AG04449 (cell line): ENCODE measurements around the gene CAMSAP1.

Experiments
- CTCF ChIA-PET: fragments of 350-600 bp; formaldehyde crosslinking; extraction: SDS; loops from one replicate; lab custom pipeline; 2021; ENCODE audit warnings: antibody characterized with exemption; lab: Yijun Ruan, JAX
- POLR2A ChIA-PET: fragments of 400-600, 350-600 bp; formaldehyde crosslinking; extraction: SDS; loops from one replicate; lab custom pipeline; 2020; ENCODE audit warnings: antibody characterized with exemption, inconsistent platforms; lab: Yijun Ruan, JAX
- DNase-seq: peaks from one replicate; pipeline ENCODE4 v3.0.0-alpha.2; 2010; ENCODE audit warnings: low read depth, low spot score
- H3K4me3 ChIP-seq: 2 replicates; pipeline ENCODE4 v1.5.1; 2011; ENCODE audit warnings: low read depth, mild to moderate bottlenecking, control low read depth, low read length
- CTCF ChIP-seq: IDR thresholded peaks from one replicate; pipeline ENCODE4 v1.5.1; 2011; ENCODE audit warnings: mild to moderate bottlenecking, moderate library complexity, low read length, control low read depth, inconsistent platforms; ENCODE audit not compliant: insufficient read depth; ENCODE audit errors: missing control alignments

Gene CAMSAP1

DNA sequence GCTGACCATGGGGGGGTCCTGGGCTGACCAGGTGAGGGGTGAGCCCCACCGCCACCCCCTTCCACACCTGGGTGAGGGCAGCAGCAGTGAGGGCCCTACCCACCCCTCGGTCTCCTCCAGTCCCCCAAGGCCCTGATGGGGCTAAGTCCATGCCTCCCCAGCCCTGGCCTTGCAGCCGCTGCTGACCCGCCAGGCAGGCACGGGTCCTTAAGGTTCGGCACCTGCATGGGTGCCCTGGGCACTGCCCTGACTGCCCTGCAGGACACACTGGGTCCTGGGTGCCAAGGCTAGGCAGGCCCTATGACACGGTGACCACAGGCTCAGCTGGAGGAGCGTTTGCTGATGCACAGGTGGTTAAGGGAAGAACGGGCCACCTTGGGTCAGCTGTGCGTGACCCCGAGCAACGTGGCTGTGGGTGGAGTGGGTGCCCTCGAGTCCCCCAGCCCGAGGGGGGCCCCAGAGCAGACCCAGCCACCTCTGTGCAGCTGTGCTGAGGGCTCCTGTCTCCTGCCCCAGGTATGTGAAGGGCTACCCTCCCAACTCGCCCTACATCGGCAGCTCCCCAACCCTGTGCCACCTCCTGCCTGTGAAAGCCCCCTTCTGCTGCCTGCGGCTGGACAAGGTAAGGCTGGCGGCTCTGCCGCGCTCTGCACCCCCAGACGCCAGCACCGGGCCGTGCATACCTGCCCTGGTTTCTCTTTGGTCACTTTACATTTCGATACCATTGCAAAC lies 132.4 kb downstream of the CAMSAP1 start:
- no peak for DNase-seq
- H3K4me3 ChIP-seq, result no peak overlapping the region
- ChIA-PET POLR2A (no interaction called here), CTCF (no interaction called here)
- no peak for TF ChIP-seq CTCF

DNA sequence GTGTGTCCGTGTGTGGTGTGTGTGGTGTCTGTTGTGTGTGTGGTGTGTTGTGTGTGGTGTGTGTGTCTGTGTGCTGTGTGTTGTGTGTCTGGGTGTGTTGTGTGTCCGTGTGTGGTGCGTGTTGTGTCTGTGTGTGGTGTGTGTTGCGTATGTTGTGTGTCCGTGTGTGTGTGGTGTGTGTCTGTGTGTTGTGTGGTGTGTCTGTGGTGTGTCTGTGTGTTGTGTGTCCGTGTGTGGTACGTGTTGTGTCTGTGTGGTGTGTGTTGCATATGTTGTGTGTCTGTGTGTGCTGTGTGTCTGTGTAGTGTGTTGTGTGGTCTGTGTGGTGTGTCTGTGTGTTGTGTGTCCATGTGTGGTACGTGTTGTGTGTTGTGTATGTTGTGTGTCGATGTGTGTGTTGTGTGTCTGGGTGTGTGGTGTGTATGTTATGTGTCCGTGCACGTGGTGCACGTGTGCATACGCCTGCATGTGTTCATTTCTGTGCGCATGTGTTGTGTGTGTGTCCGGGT lies 133.1 kb downstream of the CAMSAP1 start:
- CTCF ChIA-PET, result no interaction called here
- H3K4me3 ChIP-seq, result no peak overlapping the region
- no peak for TF ChIP-seq CTCF
- DNase-seq, result no peak
- POLR2A ChIA-PET, result no interaction called here

GRCh38 chr9:135773530-135774238 lies 133.7 kb downstream of the CAMSAP1 start:
- no peak overlapping the region for H3K4me3 ChIP-seq
- DNase-seq, result no peak
- TF ChIP-seq CTCF, result no peak
- CTCF ChIA-PET, result no interaction called here
- POLR2A ChIA-PET, result no interaction called here

DNA sequence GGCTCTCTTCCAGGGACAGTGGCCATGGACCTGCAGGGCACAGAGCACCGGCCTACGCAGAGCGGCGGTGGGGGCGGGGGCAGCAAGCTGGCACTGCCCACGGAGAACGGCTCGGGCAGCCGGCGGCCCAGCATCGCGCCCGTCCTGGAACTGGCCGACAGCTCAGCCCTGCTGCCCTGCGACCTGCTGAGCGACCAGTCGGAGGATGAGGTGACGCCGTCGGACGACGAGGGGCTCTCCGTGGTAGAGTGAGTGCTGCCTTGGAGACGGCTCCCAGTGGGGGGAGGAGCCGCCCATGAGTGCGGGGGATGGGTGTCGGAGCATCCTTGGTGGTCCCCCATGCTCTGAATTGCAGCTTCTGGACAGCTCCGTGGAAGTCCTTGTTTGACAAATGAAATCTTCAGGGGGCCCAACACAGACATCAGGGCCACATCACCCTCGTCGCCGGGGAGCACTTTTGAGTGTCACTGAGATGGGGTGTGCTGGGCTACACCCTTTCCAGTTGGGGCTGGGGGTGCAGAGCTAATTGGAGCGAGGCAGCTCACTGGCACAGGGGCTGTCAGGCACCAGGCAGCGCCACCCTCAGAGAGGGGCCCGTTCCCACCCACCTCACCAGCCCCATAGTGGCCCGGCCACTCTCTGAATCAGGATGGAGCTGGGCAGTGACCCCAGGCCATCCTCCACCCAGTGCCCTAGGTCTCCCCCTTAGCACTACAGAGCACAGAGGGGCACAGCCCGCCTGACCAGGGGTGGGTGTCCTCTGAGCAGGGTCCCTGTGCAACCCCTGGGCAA lies 134.4 kb downstream of the CAMSAP1 start:
- CTCF ChIA-PET, result no interaction called here
- POLR2A ChIA-PET, result no interaction called here
- TF ChIP-seq CTCF, result no peak
- no peak overlapping the region for H3K4me3 ChIP-seq
- DNase-seq, result no peak

DNA sequence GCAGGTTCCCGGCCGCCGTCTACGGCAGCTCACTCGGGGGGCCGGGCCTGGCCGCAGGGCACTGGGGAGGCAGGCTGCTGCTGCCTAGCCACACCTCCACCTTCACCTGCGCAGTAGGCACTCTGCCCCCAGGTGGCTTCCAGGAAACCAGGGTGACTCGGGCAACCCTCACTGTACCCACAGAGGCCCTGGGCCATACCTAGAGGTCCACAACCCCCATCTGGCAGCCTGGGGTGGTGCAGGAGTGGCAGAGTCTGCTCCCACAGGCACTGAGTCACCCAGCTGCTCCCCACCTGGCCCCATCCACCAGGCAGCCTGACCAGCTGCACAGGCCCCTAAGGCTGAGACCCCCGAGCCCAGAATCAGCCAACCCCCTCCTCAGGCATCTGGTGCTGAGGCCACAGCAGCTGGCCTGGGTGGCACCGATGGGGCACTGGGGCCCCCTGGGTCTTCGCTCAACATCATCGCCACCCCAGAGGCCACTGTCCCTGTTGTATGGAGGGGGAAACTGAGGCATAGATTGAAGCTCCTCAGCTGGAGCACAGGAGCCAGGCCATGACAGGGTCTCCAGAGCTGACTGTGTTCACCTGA lies 135.2 kb downstream of the CAMSAP1 start:
- DNase-seq, result no peak
- no peak overlapping the region for H3K4me3 ChIP-seq
- CTCF ChIA-PET, result no interaction called here
- POLR2A ChIA-PET, result no interaction called here
- no peak for TF ChIP-seq CTCF
